ENCODE data around the gene GPBP1. TPM values are rescaled to one million over a fixed set of nuclear protein-coding genes. Genes with fewer than 3 reads are reported as not detected.

GPBP1 gene
- total RNA-seq, 4 donors from 2014 or later = 63.2 to 92.1 (median 72.7) TPM

DNA sequence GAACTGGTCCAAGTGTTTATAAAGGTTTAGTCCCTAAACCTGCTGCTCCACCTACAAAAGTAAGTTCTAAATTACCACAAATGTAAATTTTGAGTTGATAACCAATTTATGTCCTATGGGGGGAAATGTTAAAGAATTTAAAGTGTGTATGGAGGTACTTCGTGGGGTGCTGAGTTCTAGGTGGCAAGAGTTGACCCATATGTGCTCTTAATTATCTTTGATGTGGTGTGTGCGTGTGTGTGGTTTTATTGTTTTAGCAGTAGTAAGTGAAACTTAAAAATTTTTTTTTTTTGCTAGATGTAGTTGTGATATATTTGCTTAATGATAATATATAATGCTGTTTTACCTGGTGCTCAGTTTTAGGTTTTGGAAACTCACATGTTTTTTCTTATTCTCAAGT, 72.6 kb downstream of the GPBP1 start:
- TF ChIP-seq CTCF (IDR thresholded peaks at IDR 0.05; ENCODE audit: low read depth) = no peak

GRCh38 chr5:57247765-57248164, 73.9 kb downstream of the GPBP1 start:
- no peak for TF ChIP-seq CTCF (IDR thresholded peaks at IDR 0.05; ENCODE audit: low read depth)

- no peak for TF ChIP-seq CTCF (IDR thresholded peaks at IDR 0.05; ENCODE audit: low read depth)
These were observed 75.5 kb downstream of the GPBP1 start for GRCh38 chr5:57249265-57249874.

DNA sequence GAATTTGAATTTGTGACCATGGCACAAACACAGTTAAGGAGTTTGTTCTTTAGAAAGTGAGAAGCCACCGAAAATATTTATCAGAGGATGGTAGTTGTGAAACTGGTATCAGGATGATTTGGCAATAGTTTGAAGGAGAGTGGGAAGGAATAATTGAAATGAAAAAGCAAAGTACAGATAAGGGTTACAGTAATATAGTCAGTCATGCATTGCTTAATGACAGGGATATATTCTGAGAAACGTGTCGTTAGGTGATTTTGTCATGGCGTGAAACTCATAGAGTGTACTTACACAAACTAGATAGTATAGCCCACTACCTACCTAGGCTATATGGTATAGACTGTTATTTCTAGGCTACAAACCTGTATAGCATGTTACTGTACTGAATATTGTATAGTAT, 84.2 kb downstream of the GPBP1 start:
- TF ChIP-seq CTCF (IDR thresholded peaks at IDR 0.05; ENCODE audit: low read depth) = no peak

DNA sequence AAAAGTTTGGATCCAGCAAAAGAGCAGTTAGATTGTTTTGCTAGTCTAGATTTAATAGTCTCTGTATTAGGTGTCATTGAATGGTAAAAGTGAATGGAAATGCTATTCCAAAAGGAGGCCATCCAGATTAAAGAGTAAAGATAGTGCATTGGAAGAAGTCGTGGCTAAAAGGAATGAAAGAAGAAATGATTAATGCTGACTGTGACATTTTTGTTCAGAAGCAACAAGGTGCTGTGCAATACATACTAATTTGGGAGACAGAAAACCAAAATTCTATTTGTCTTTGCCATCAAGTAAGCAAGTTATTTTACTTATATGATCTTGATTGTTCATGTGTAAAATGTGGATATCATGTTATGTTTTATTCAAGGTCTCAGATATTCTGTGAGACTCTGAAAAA, 85.1 kb downstream of the GPBP1 start:
- no peak for TF ChIP-seq CTCF (IDR thresholded peaks at IDR 0.05; ENCODE audit: low read depth)

- TF ChIP-seq CTCF (IDR thresholded peaks at IDR 0.05; ENCODE audit: low read depth) = no peak
These were observed 85.8 kb downstream of the GPBP1 start for GRCh38 chr5:57259704-57260103.

GRCh38 chr5:57262541-57262940, 88.7 kb downstream of the GPBP1 start:
- TF ChIP-seq CTCF (IDR thresholded peaks at IDR 0.05; ENCODE audit: low read depth) = no peak
